CD4-positive, alpha-beta T cell treated with Interleukin-6 at 100 ng/mL for 8 hours (primary cell): ENCODE measurements around the gene LRPAP1.

Source experiments
- DNase-seq: peaks from one replicate; pipeline ENCODE4 v3.0.0-alpha.2; 2020; ENCODE audit warnings: mixed read lengths, low spot score

LRPAP1 gene

DNA sequence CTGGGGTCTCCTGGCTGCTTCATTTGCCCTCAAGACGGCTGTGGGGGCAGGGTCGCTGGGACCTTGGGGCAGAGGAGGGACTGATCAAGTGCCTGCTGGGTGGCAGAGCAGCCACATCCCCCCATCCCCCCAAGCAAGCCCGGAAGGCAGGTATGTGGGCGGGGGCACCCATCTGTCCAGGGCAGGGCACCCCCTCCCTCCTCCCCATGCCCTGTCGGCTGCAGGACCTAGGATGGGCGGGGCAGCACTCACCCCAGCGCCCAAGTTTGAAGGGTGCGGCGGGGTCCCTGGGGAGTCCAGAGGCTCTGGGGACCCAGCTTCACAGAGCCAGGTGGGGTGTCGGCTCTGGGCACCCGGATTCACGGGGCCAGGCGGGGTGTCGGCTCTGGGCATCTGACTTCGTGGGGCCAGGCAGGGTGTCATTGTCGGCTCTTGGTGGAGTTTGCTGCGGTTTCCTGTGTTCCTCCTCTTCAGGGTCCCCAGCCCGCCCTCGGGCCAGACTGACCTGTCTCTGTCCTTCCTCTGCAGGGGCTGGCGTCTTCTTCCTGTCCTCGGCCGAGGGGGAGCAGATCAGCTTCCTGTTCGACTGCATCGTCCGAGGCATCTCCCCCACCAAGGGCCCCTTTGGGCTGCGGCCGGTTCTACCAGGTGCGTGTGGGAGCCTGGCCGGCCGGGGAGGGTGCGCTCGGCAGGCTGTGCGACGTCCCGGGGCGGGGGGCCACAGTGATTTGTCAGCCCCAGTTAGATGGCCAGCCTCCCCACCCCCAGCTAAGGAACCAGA lies 47.0 kb downstream of the LRPAP1 start:
- no peak for DNase-seq

- DNase-seq = no peak
These were observed 47.9 kb downstream of the LRPAP1 start for GRCh38 chr4:3484057-3484973.

DNA sequence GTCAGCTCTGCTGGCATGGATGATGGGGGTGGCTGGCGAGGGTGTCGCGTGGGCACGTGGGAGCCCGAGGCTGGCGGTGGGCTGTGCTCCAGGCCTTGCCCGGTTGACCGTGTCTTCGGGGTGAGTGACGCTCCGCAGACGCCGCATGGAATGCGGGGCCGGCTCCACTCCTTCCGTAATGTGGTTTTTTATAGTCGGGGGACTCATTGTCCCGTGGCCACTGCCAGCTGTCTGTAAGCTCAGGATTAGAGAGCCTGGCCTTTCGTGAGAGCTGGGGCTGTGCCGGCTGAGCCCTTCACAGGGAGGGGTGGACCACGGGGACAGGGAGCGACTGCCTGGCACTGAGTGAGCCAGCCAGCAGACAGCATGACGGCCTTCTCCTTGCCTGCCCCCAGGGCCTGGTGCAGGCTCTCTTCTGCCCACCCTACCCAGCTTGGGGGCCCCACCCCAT lies 48.7 kb downstream of the LRPAP1 start:
- DNase-seq = no peak

DNA sequence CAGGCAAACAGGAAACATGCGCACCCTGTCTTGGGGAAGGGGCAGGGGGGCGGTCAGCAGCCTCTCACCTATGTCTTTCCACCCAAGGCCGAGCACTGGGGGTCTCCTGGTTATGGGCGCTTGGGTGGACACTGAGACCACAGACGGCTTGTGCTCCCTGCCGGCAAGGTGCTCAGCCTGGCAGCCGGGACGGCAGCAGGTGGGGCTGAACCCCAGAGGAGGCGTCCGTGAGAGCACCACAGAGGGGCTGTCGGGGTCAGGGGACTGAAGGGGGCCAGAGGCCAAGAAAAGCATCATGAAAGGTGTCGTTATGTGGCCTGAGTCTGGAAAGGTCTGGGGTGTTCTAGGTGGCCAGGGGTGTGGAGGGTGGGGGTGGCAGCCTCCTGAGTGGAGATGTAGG lies 49.5 kb downstream of the LRPAP1 start:
- no peak for DNase-seq

GRCh38 chr4:3481783-3482393 lies 50.3 kb downstream of the LRPAP1 start:
- DNase-seq = no peak

GRCh38 chr4:3481113-3481531 lies 51.1 kb downstream of the LRPAP1 start:
- DNase-seq = no peak

DNA sequence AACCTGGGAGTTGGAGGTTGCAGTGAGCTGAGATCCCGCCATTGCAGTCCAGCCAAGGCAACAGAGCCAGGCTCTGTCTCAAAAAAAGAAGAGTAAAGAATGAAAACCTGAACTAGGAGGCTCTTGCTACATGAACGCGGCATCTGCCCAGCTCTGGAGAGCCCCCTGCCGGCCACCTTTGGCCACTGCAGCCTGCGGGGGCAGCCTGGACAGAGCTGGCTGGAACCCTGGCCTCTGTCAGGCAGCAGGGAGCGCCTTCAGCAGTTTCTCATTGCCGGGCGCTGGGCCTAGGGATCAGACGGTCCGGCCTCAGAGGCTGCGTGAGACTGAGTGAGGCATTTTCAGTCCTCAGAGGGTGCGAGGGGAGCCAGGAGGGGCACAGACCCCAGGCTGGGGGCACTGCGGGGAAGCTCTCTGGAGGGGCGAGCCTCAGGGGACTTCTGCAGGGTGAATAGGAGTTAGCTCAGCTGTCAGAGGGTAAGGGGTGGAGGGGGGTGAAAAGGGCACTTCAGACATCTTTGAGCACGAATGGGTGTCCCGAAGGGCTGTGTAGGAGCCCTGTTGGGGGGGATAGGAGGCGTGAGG lies 51.6 kb downstream of the LRPAP1 start:
- peak; percentile 57 for DNase-seq

GRCh38 chr4:3479358-3480101 lies 52.7 kb downstream of the LRPAP1 start:
- no peak for DNase-seq

DNA sequence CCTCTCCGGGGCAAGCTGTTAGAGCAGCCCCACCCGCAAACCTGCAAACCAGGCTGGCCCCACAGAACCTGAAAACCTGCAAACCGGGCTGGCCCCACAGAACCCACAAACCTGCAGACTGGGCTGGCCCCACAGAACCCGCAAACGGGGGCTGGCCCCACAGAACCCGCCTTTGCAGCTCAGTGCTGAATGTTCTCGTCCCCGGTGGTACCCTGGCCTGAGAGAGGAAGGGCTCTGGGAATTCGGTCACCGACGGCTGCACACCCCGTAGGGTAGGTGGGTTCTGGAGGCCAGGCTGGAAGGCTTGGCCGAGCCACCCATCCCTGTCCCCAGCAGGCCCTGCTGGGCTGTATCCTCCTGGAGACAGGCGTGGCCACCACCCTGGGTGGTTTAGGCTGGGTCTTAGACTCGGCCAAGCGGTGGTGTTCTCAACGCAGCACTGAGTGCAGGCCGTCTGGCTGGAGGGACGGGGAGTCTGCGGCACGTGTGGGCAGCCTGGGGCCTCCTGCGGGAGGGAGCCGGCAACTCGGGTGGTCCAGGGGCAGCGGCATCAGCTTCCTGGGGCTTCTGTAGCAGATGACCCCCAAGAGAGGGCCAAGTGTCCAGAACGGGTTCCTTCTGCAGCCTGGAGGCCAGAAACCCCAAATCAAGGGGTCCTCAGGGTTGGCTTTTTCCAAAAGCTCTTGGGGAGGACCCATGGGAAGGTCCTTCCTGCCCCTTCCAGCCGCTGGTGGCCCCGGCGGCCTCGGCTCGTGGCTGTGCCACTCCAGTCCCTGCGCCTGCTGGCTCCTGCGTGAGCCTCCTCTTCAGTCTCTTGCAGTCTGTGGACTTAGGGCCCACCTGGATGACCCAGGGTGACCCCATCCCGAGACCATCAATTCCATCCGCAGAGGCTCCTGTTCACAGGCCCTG lies 53.5 kb downstream of the LRPAP1 start:
- DNase-seq = no peak

- DNase-seq = no peak
These were observed 54.3 kb downstream of the LRPAP1 start for GRCh38 chr4:3477750-3478430.

GRCh38 chr4:3476936-3477749 lies 55.1 kb downstream of the LRPAP1 start:
- no peak for DNase-seq

- no peak for DNase-seq
These were observed 55.9 kb downstream of the LRPAP1 start for GRCh38 chr4:3476341-3476747.

- DNase-seq = no peak
These were observed 56.4 kb downstream of the LRPAP1 start for GRCh38 chr4:3475713-3476260.

DNA sequence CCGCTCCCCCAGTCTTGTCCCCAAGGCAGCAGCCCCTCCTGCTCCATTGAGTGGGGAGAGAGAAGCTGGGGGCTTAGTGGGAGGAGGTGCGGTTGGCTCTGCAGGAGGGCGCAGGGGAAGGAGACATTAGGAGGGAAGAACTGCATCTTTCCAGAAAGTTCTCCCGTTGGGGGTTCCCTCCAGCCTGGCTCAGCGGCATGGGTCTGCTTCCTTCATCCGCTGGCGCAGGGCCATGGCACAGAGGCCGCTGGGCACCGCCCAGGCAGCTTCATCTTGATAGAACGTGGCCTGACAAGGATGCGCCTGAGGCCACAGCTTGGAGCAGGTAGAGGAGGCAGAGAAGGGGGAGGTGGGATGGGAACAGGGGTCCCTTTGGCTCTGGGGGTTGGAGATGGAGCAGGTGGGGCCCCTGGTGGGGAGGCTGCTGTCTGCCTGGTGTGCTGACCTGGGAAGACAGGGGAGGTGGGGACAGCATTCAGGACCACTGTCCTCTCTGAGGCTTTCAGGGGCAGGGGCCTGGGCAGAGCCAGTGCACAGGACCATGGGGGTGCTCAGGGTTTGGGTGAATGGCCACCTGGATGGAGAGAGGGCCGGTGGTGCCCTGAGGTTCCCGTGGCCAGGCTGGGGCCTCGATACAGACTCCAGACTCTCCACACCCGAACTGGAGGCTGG lies 57.0 kb downstream of the LRPAP1 start:
- DNase-seq = no peak

GRCh38 chr4:3473996-3474765 lies 58.0 kb downstream of the LRPAP1 start:
- DNase-seq = no peak

GRCh38 chr4:3473181-3473950 lies 58.9 kb downstream of the LRPAP1 start:
- DNase-seq = no peak
